Measurements from ENCODE around the gene HOXD13.

DNA sequence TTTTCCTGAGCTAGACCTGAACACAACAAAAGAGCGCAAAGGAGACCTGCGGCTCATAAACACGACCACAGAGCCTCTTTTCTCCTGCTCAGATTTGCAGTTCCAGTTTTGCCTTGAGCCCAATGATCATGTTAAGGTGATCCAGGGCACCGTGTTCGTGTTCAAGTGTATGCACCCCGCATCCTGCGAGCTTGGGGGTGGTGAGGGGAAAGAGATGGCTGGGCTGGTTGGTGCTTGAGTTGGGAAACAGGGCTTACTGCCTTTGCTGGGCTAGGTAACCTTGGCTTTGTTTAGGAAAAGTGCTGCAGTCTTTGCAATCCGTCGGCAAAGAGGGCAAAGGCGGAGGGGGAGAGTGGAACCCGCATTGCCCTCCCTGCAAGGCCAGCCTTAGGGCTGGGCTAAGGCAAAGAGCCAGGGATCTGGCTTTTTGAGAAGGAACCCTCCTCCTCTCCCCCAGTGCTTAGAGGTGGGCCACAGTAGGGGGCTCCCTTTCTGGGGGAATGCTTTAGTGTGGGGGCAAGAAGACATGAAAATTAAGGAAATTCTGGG, 25.4 kb downstream of the HOXD13 start:
- TF ChIP-seq, protein P1, sequence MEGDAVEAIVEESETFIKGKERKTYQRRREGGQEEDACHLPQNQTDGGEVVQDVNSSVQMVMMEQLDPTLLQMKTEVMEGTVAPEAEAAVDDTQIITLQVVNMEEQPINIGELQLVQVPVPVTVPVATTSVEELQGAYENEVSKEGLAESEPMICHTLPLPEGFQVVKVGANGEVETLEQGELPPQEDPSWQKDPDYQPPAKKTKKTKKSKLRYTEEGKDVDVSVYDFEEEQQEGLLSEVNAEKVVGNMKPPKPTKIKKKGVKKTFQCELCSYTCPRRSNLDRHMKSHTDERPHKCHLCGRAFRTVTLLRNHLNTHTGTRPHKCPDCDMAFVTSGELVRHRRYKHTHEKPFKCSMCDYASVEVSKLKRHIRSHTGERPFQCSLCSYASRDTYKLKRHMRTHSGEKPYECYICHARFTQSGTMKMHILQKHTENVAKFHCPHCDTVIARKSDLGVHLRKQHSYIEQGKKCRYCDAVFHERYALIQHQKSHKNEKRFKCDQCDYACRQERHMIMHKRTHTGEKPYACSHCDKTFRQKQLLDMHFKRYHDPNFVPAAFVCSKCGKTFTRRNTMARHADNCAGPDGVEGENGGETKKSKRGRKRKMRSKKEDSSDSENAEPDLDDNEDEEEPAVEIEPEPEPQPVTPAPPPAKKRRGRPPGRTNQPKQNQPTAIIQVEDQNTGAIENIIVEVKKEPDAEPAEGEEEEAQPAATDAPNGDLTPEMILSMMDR (IDR thresholded peaks at IDR 0.05), result no peak
- TF ChIP-seq POLR2A (IDR thresholded peaks at IDR 0.05) (no peak), EP300 (IDR thresholded peaks at IDR 0.05) (no peak), POLR2AphosphoS5 (IDR thresholded peaks at IDR 0.05) (no peak)
